Measurements from ENCODE around the gene MCRIP1.

The MCRIP1 gene

GRCh38 chr17:81869221-81870130 lies 36.4 kb upstream of the MCRIP1 start:
- Histone ChIP-seq H2AK5ac (ENCODE audit: low read length, severe bottlenecking) (peak overlapping the region; percentile 78), H3K4ac (ENCODE audit: low read depth in 1 of 2, low read length in 2 of 2) (peak overlapping the region; percentile 57 to 99), H3K4me3 (ENCODE audit: insufficient read depth in 1 of 2, low read depth in 1 of 2, low read length in 2 of 2) (peak overlapping the region; percentile 82 to 88), H4K91ac (ENCODE audit: low read length) (peak overlapping the region; percentile 36), H3K27ac (ENCODE audit: low read length, poor library complexity, severe bottlenecking) (peak overlapping the region; percentile 91), H4K8ac (ENCODE audit: low read length) (peak overlapping the region; percentile 78), H2BK120ac (ENCODE audit: low read depth, low read length) (no peak overlapping the region), H3K23ac (ENCODE audit: low read length in 2 of 2) (peak overlapping the region; percentile 21 to 53), H3K18ac (ENCODE audit: low read depth in 1 of 2, low read length in 2 of 2) (peak overlapping the region; percentile 81 to 96), H2AFZ (ENCODE audit: low read depth, low read length) (no peak overlapping the region), H3K9ac (ENCODE audit: low read length) (peak overlapping the region; percentile 92), H2BK15ac (ENCODE audit: low read depth, poor library complexity, severe bottlenecking) (peak overlapping the region; percentile 60), H2BK12ac (ENCODE audit: low read length in 2 of 2) (peak overlapping the region; percentile 14 to 57), H3K4me2 (ENCODE audit: low read length, poor library complexity, severe bottlenecking) (peak overlapping the region; percentile 77), H3K4me1 (ENCODE audit: control insufficient read depth, insufficient read depth, low read depth, low read length) (peaks cover 58% of the 10 kb centered on the region), H3K27me3 (ENCODE audit: control insufficient read depth in 1 of 2, insufficient read depth in 1 of 2, low read length in 2 of 2) (no peaks in the 10 kb centered on the region), H3K14ac (ENCODE audit: low read length in 2 of 2) (peak overlapping the region in 1 of 2 experiments; percentile 87), H3K36me3 (ENCODE audit: control insufficient read depth in 1 of 2, insufficient read depth in 2 of 2, low read depth in 1 of 2, low read length in 2 of 2) (peaks cover 29 to 53% of the 10 kb centered on the region in 2 experiments), H3K79me1 (replicated peaks; ENCODE audit: low read length, poor library complexity, severe bottlenecking) (peaks cover 14% of the 10 kb centered on the region), H3K9me3 (ENCODE audit: control insufficient read depth, low read length) (no peaks in the 10 kb centered on the region), H2BK5ac (ENCODE audit: low read depth, low read length, poor library complexity, severe bottlenecking) (no peak overlapping the region)
- DNase-seq: peak; percentile 70
- 27% methylated on average over 50 of the region's 52 CpGs for WGBS

DNA sequence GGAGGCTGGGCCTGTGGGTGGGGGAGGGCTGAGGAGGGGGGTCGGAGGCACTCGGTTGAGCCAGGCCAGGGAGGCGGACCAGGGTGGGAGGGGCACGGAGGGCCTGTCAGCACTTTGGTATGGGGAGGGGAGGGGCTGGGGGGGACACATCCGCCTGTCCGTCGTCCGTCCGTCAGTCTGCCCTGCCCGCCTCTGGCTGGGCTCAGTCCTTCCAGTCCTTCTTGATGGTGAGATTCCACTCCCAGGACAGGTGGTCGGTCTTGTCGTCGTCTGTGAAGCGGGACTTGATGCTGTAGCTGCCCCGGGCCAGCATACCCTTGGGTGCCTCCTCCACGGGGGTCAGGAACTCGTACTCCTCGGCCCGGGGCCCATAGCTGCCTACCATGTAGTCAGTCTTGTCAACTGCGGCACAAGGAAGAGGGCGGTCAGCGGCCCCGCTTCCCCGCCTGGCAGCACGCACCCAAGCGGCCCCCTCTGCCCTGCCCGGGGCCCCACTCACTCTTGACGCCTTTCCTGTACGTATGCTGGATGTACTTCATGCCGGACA lies 35.7 kb upstream of the MCRIP1 start:
- H3K79me1 ChIP-seq (replicated peaks; ENCODE audit: low read length, poor library complexity, severe bottlenecking): peaks cover 18% of the 10 kb centered on the region
- no peak overlapping the region for H2AFZ ChIP-seq (ENCODE audit: low read depth, low read length)
- H2BK15ac ChIP-seq (ENCODE audit: low read depth, poor library complexity, severe bottlenecking): peak overlapping the region; percentile 12
- H2BK120ac ChIP-seq (ENCODE audit: low read depth, low read length): no peak overlapping the region
- H3K27me3 ChIP-seq (ENCODE audit: control insufficient read depth in 1 of 2, insufficient read depth in 1 of 2, low read length in 2 of 2): no peaks in the 10 kb centered on the region
- no peaks in the 10 kb centered on the region for H3K9me3 ChIP-seq (ENCODE audit: control insufficient read depth, low read length)
- peak overlapping the region; percentile 36 for H4K91ac ChIP-seq (ENCODE audit: low read length)
- H3K36me3 ChIP-seq (ENCODE audit: control insufficient read depth in 1 of 2, insufficient read depth in 2 of 2, low read depth in 1 of 2, low read length in 2 of 2): peaks cover 30 to 60% of the 10 kb centered on the region in 2 experiments
- H2AK5ac ChIP-seq (ENCODE audit: low read length, severe bottlenecking): peak overlapping the region; percentile 78
- H3K27ac ChIP-seq (ENCODE audit: low read length, poor library complexity, severe bottlenecking): peak overlapping the region; percentile 91
- no peak overlapping the region for H2BK5ac ChIP-seq (ENCODE audit: low read depth, low read length, poor library complexity, severe bottlenecking)
- peak overlapping the region in 1 of 2 experiments; percentile 57 for H3K4ac ChIP-seq (ENCODE audit: low read depth in 1 of 2, low read length in 2 of 2)
- peak; percentile 92 for DNase-seq
- peak overlapping the region; percentile 77 for H3K4me2 ChIP-seq (ENCODE audit: low read length, poor library complexity, severe bottlenecking)
- H4K8ac ChIP-seq (ENCODE audit: low read length): peak overlapping the region; percentile 78
- peak overlapping the region in 1 of 2 experiments; percentile 82 for H3K4me3 ChIP-seq (ENCODE audit: insufficient read depth in 1 of 2, low read depth in 1 of 2, low read length in 2 of 2)
- H2BK12ac ChIP-seq (ENCODE audit: low read length in 2 of 2): peak overlapping the region; percentile 14 to 57
- peak overlapping the region; percentile 92 for H3K9ac ChIP-seq (ENCODE audit: low read length)
- peaks cover 62% of the 10 kb centered on the region for H3K4me1 ChIP-seq (ENCODE audit: control insufficient read depth, insufficient read depth, low read depth, low read length)
- H3K18ac ChIP-seq (ENCODE audit: low read depth in 1 of 2, low read length in 2 of 2): peak overlapping the region; percentile 66 to 75
- H3K23ac ChIP-seq (ENCODE audit: low read length in 2 of 2): peak overlapping the region in 1 of 2 experiments; percentile 21
- WGBS: 39% methylated on average over 28 of the region's 30 CpGs
- peak overlapping the region in 1 of 2 experiments; percentile 15 for H3K14ac ChIP-seq (ENCODE audit: low read length in 2 of 2)

GRCh38 chr17:81867991-81868673 lies 35.0 kb upstream of the MCRIP1 start:
- Histone ChIP-seq H3K4me3 (ENCODE audit: insufficient read depth in 1 of 2, low read depth in 1 of 2, low read length in 2 of 2) (no peak overlapping the region), H4K8ac (ENCODE audit: low read length) (peak overlapping the region; percentile 86), H2BK120ac (ENCODE audit: low read depth, low read length) (no peak overlapping the region), H2BK12ac (ENCODE audit: low read length in 2 of 2) (peak overlapping the region in 1 of 2 experiments; percentile 7), H2AFZ (ENCODE audit: low read depth, low read length) (no peak overlapping the region), H3K4ac (ENCODE audit: low read depth in 1 of 2, low read length in 2 of 2) (peak overlapping the region in 1 of 2 experiments; percentile 69), H3K9ac (ENCODE audit: low read length) (peak overlapping the region; percentile 12), H3K4me2 (ENCODE audit: low read length, poor library complexity, severe bottlenecking) (no peak overlapping the region), H2BK5ac (ENCODE audit: low read depth, low read length, poor library complexity, severe bottlenecking) (peak overlapping the region; percentile 85), H2AK5ac (ENCODE audit: low read length, severe bottlenecking) (peak overlapping the region; percentile 83), H2BK15ac (ENCODE audit: low read depth, poor library complexity, severe bottlenecking) (no peak overlapping the region), H3K27ac (ENCODE audit: low read length, poor library complexity, severe bottlenecking) (peak overlapping the region; percentile 62), H3K14ac (ENCODE audit: low read length in 2 of 2) (peak overlapping the region in 1 of 2 experiments; percentile 53), H3K23ac (ENCODE audit: low read length in 2 of 2) (no peak overlapping the region), H4K91ac (ENCODE audit: low read length) (peak overlapping the region; percentile 85), H3K9me3 (ENCODE audit: control insufficient read depth, low read length) (no peaks in the 10 kb centered on the region), H3K27me3 (ENCODE audit: control insufficient read depth in 1 of 2, insufficient read depth in 1 of 2, low read length in 2 of 2) (no peaks in the 10 kb centered on the region), H3K79me1 (replicated peaks; ENCODE audit: low read length, poor library complexity, severe bottlenecking) (peaks cover 18% of the 10 kb centered on the region), H3K36me3 (ENCODE audit: control insufficient read depth in 1 of 2, insufficient read depth in 2 of 2, low read depth in 1 of 2, low read length in 2 of 2) (peaks cover 37 to 65% of the 10 kb centered on the region in 2 experiments), H3K18ac (ENCODE audit: low read depth in 1 of 2, low read length in 2 of 2) (peak overlapping the region; percentile 67 to 83), H3K4me1 (ENCODE audit: control insufficient read depth, insufficient read depth, low read depth, low read length) (peaks cover 65% of the 10 kb centered on the region)
- whole genome bisulfite sequencing: 62% methylated on average over 28 of the region's 28 CpGs
- DNase-seq: no peak
